ENCODE measurements around the gene WBP1L. TPM values are rescaled to one million over a fixed set of nuclear protein-coding genes. Genes with fewer than 3 reads are reported as not detected.

Gene WBP1L
- total and polyA plus RNA-seq, 2 of the 13 experiments (the other 11 are each of a cell fraction or from before 2014, with no cell fraction given), result 8.3 to 12.3 TPM

GRCh38 chr10:102826148-102826796 is 82.5 kb downstream of the WBP1L start:
- no peak for DNase-seq (ENCODE audit: low spot score)
- no peaks in the 10 kb centered on the region for H3K9me3 ChIP-seq (ENCODE audit: low read length)
- FAIRE-seq, result no peak

More at GRCh38 chr10:102826148-102826796, 82.5 kb downstream of the WBP1L start:
- WGBS (ENCODE audit: low lambda C conversion rate), result 72% methylated on average over 9 of the region's 9 CpGs
- ATAC-seq, result no peak
- no peaks in the 10 kb centered on the region for H4K20me1 ChIP-seq (ENCODE audit: insufficient read depth, low read length)
- no peaks in the 10 kb centered on the region; a peak in 1 of 5 replicates for H3K27me3 ChIP-seq (ENCODE audit: control insufficient read depth in 1 of 2, insufficient read depth in 2 of 2, low read length in 2 of 2)
- H3K79me2 ChIP-seq (ENCODE audit: insufficient read depth, low read length), result no peaks in the 10 kb centered on the region
- H3K4me1 ChIP-seq (ENCODE audit: insufficient read depth, low read length), result peaks cover 32% of the 10 kb centered on the region
- H3K27ac ChIP-seq (ENCODE audit: extremely low read length, insufficient read depth, low read length), result no peak overlapping the region
- intact Hi-C loops (cut with micrococcal nuclease; ENCODE audit: unreplicated experiment), result no loop called here
- no peak overlapping the region for H3K4me2 ChIP-seq (ENCODE audit: low read depth, low read length)
- BruUV-seq (replicated peaks), result no TSS peak
- in situ Hi-C loops (cut with HindIII; ENCODE audit: extremely low pct_ligation_motif_present, low pct_unique_long_range_greater_than_20kb), result no loop called here
- no peak overlapping the region for H3K9ac ChIP-seq (ENCODE audit: insufficient read depth, low read depth, low read length)
- no peak overlapping the region for H2AFZ ChIP-seq (ENCODE audit: low read length)
- TF ChIP-seq CERS6 (CRISPR knock-in tag; IDR thresholded peaks at IDR 0.05) (no peak), ZNF281 (CRISPR knock-in tag; IDR thresholded peaks at IDR 0.05; ENCODE audit: borderline replicate concordance) (no peak), ELF1 (CRISPR knock-in tag; IDR thresholded peaks at IDR 0.05) (no peak), SALL1 (CRISPR knock-in tag; IDR thresholded peaks at IDR 0.05) (no peak), BCL3 (CRISPR knock-in tag; IDR thresholded peaks at IDR 0.05) (no peak)
- no peaks in the 10 kb centered on the region for H3K36me3 ChIP-seq (replicated peaks in 1 of 2; ENCODE audit: control insufficient read depth in 1 of 2, insufficient read depth in 2 of 2, low read length in 2 of 2)
- ChIA-PET CTCF (ENCODE audit: low intra/inter-chr PET ratio, low total read pairs) (no interaction called here), POLR2A (no interaction called here)
- no peak overlapping the region for H3K4me3 ChIP-seq (replicated peaks in 1 of 3; ENCODE audit: insufficient read depth in 1 of 3, low read depth in 2 of 3, low read length in 3 of 3)
